8988T (cell line): ENCODE measurements around the gene VSNL1.

Experiments
- DNase-seq: peaks from one replicate; pipeline ENCODE4 v3.0.0; 2011

VSNL1 gene

GRCh38 chr2:17540093-17540812 is at the start of gene VSNL1:
Gene VSNL1, plus strand, starts transcription at chr2:17540696. Its CDS starts 51,379 bp downstream, at chr2:17592075.
- DNase-seq, result peak; percentile 31

GRCh38 chr2:17495590-17495989 is 44.9 kb upstream of the VSNL1 start:
- no peak for DNase-seq

DNA sequence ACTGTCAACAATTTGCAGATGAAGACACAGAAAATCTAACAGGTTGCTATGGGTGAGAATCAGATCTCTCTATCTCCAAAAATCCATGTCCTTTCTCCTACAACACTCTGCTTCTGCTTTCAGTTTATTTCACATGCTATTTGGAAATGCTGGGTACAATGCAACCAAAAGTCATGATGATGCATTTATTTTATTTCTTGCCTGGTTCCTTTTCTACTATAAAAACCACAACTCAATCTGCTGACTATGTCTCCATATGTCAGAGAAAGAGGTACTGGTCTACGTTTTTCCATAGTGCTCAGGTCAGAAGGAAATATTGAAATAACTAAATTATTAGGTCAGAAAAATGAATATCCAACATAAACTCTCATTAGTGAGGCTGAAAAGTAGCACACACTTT is 42.8 kb upstream of the VSNL1 start:
- DNase-seq, result no peak

GRCh38 chr2:17506736-17507616 is 33.5 kb upstream of the VSNL1 start:
- no peak for DNase-seq

DNA sequence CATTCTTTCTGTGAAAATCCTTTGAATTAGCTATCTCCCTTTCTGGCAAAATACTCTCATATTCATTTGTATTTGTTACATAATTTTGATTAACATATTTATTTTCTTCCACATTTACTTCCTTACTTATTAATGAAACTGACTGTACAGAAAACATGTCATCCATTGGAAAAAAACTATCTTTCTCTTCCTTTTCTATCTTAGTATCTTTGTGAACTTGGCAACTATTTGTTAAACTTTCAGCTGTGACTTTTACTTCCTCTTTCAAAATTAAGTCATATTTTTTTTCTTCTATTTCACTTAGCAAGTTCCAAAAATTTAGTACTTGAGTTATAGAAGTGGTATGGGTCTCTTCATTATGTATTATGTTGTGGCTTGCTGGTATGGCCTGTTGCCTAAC is 24.8 kb upstream of the VSNL1 start:
- DNase-seq, result no peak

- no peak for DNase-seq
Measured at GRCh38 chr2:17517481-17518211, 22.9 kb upstream of the VSNL1 start.

DNA sequence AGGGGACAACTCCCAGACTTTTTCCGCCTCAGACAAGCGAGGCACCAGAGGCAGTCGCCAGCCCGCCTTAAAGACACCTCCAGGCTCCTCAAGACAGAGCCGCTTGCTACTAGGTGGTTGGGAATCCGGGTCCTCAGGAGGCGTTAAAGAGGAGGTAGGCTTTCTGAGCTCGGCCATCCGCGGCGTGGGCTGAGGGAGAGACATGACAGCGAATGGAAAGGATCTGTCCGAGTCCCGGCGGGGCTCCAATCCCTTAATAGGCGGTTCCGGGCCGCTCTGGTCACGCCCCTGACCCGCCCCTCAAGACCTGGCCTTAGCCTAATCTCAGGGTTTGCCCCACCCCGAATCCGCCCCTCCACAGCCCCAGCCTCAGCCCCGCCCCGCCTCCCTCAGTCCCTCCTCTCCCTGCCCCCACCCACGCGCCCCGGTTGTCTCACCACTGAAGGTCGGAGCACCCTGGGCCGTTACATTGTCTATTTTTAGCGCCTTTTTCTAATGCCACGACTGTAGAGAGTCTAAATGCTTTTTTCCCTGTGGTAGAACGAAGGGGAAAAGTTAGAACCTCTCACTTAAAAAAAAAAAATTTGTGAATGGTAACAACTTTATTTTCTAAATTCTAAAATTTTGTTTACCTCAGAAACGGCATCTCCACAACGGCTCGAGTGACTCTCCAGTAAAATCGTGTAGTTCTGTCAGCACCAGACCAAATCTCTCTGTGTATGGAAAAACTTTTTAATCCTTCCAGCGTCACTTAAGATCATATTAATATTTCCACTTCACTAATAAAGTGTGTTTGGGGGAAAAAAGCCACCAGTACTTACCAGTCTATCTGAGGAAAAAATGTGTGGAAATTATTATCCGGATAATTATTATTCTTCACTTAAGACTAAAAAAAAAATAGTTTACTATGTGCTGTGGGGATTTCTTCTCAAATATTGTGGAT is 22.0 kb upstream of the VSNL1 start, which contains the start of gene RAD51AP2:
RAD51AP2 (minus strand) TSS at position 229 of the 943 bp plus-strand sequence; CDS start at position 204, 25 bp downstream.
- peak; percentile 28 for DNase-seq

- DNase-seq, result no peak
Measured at GRCh38 chr2:17519486-17519885, 21.0 kb upstream of the VSNL1 start.

- DNase-seq, result no peak
Measured at GRCh38 chr2:17520761-17521160, 19.7 kb upstream of the VSNL1 start.

- no peak for DNase-seq
Measured at GRCh38 chr2:17521621-17522020, 18.9 kb upstream of the VSNL1 start.

GRCh38 chr2:17522303-17522702 is 18.2 kb upstream of the VSNL1 start:
- no peak for DNase-seq

DNA sequence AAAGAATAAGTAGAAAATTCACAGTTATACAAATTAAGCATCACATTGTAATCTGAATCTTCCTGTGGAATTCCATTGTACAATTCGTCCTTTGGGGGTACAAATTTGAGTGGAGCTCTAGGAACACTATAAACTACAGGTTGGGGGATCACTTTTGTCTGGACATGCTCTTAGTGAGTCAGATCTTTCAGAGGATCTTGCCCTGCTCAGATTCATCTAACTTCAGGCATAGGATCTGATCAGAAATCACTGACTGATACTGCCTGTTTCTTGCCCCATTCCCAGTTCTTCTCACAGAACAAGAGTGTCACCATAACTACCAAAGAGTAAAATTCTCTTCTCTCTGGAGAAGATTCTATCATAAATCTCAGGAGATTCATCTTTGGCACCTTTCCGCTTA is 10.7 kb upstream of the VSNL1 start:
- no peak for DNase-seq

- DNase-seq, result no peak
Measured at GRCh38 chr2:17533546-17533945, 7.0 kb upstream of the VSNL1 start.

DNA sequence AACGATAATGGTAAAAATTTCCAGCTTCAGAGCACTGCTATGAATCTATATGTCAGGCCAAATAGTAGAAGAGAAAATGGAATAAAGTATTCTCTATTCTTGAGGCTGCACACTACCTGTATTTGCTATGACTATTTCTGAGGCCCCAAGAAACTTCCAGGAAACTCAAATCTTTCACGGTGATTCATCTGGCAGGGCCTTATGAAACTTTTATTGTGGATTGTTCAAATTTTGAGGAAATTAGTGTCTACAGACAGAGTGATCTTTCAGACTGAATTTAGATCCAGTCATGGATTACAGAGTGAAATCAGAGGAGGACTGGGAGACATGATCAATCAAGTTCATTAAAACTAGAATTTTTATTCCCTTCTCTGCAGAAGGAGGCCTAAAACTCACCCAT is 4.1 kb upstream of the VSNL1 start:
- DNase-seq, result no peak

DNA sequence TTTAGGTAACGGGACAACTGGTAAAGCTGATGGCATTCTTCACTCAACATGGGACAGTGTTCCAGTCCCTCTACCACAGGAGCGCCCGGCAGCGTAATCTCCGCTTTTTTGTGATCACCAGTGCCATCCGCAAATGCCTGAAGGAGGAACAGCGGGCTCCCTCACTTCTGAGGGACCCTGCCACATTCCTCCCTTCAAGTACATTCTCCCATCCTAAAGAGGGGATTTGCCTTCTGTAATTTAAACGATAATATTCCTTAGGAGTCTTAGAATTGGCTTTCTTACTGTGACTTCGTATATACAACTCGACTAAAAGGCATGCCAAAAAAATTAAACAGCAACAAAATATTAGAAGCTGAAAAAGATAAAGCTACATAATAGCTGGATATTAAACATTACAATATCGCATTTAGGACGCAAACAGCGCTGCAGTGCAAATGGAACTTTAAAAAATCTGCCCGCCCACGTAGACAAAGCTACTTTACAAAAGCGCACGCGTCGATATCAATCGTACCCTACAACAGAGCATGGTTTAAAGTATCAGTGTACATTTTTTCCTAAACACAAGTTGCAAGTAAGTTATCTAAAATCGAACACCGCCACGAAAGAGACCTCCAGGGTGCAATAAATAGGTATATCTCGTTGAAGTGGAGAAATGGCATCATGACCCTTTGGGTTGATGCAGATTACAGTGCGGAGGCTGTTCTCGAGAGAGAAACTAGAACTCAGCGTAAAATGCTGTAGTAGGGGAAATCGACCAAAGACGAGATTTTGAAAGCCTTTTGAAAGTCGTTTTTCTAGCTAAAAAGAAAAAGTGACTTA is 2.3 kb upstream of the VSNL1 start:
- DNase-seq, result no peak

GRCh38 chr2:17538844-17539554 is 1.5 kb upstream of the VSNL1 start:
- DNase-seq, result no peak

GRCh38 chr2:17539611-17540092 is 844 bp upstream of the VSNL1 start:
- DNase-seq, result no peak

DNA sequence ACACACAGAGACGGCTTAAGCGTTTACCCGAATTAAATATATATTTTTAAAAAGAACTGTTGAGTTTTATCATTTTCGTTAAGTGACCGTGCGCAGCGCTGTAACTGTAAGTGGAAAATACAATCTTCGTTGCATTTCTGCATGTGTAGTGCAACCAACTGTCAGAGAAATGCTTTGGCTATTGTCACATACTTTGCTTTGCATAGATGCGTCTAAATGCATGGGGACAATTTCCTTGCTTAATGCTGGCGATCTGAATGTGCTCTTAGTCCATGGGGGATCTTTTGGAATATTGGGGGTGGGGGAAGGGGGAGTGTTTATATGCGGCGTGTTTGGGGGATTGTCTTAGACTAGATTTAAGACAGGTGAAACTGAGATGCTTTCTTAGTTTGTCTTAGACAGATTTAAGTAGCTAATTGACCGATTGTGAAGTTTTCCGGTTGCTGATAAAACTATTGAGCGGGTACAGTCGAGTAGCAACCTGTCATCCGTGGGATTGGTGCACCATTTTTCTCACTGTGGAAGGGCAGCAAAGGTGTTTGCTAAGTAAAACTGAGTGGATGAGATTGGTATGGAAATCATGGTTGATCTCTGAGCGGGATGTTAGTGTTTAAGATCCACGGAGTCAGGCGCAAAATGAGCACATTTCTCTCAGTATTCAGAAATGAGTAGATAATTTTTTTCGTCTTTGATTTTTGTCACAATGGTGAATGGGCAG is 476 bp downstream of the VSNL1 start:
- no peak for DNase-seq

GRCh38 chr2:17541531-17541950 is 1.0 kb downstream of the VSNL1 start:
- DNase-seq, result no peak

- no peak for DNase-seq
Measured at GRCh38 chr2:17542471-17542870, 2.0 kb downstream of the VSNL1 start.
